Neural cell (in vitro differentiated cells): Measurements from ENCODE around the gene PP2D1. TPM values are rescaled to one million over a fixed set of nuclear protein-coding genes. Genes with fewer than 3 reads are reported as not detected.

Experiments
- H2AFZ ChIP-seq: fragments of 200-600, 300-800 bp; sonication (generic), shearing (Covaris generic); 2 replicates; pipeline ENCODE4 v1.6.0; 2014; ENCODE audit warnings: low read depth, mild to moderate bottlenecking, antibody characterized with exemption, low read length, moderate library complexity
- H3F3A ChIP-seq: fragments of 200-600 bp; shearing (Covaris generic); 2 replicates; pipeline ENCODE4 v1.6.1; 2016; ENCODE audit warnings: mild to moderate bottlenecking, moderate library complexity, mixed read lengths, antibody characterized with exemption, low read length; ENCODE audit not compliant: insufficient read depth, poor library complexity, severe bottlenecking
- H3K27ac ChIP-seq: fragments of 200-600, 300-800 bp; sonication (generic), shearing (Covaris generic); 2 replicates; pipeline ENCODE4 v1.5.1; 2014; ENCODE audit warnings: mild to moderate bottlenecking, low read length, moderate library complexity
- H3K27me3 ChIP-seq: fragments of 300-800, 200-600 bp; sonication (generic), shearing (Covaris generic); 2 replicates; pipeline ENCODE4 v1.6.0; 2014; ENCODE audit warnings: mild to moderate bottlenecking, low read depth, low read length, moderate library complexity; ENCODE audit not compliant: insufficient read depth
- H3K36me3 ChIP-seq: fragments of 300-800, 200-600 bp; sonication (generic), shearing (Covaris generic); 2 replicates; pipeline ENCODE4 v1.5.1; 2014; ENCODE audit warnings: mild to moderate bottlenecking, antibody characterized with exemption, low read length, moderate library complexity; ENCODE audit not compliant: insufficient read depth
- H3K4me2 ChIP-seq: fragments of 300-800, 200-600 bp; sonication (generic), shearing (Covaris generic); 2 replicates; pipeline ENCODE4 v1.6.0; 2014; ENCODE audit warnings: mild to moderate bottlenecking, low read length
- H3K4me3 ChIP-seq: fragments of 300-800, 200-600 bp; sonication (generic), shearing (Covaris generic); 2 replicates; pipeline ENCODE4 v1.5.1; 2014; ENCODE audit warnings: mild to moderate bottlenecking, low read length, moderate library complexity
- H3K79me2 ChIP-seq: fragments of 200-600 bp; shearing (Covaris generic); replicated peaks from 2 replicates; pipeline ENCODE4 v1.6.0; 2014; ENCODE audit warnings: mild to moderate bottlenecking, low read length, moderate library complexity; ENCODE audit not compliant: insufficient read depth
- H3K9ac ChIP-seq: fragments of 300-800, 200-600 bp; sonication (generic), shearing (Covaris generic); 2 replicates; pipeline ENCODE4 v1.6.1; 2016; ENCODE audit warnings: mild to moderate bottlenecking, low read length, mixed read lengths
- H3K9me2 ChIP-seq: fragments of 200-600 bp; shearing (Covaris generic); 2 replicates; pipeline ENCODE4 v1.6.1; 2016; ENCODE audit warnings: mild to moderate bottlenecking, low read length, mixed read lengths; ENCODE audit not compliant: insufficient read depth
- H3K9me3 ChIP-seq: fragments of 200-600, 300-800 bp; sonication (generic), shearing (Covaris generic); 2 replicates; pipeline ENCODE4 v1.6.1; 2016; ENCODE audit warnings: mild to moderate bottlenecking, mixed run types, low read length, moderate library complexity, mixed read lengths
- H4K20me1 ChIP-seq: fragments of 200-600 bp; shearing (Covaris generic); 2 replicates; pipeline ENCODE4 v1.6.1; 2016; ENCODE audit warnings: mild to moderate bottlenecking, mixed run types; ENCODE audit not compliant: insufficient read depth
- EP300 ChIP-seq: fragments of 450-650 bp; conservative IDR thresholded peaks from 2 replicates; pipeline ENCODE4 v1.6.1; 2014; ENCODE audit warnings: antibody characterized with exemption, mild to moderate bottlenecking, moderate library complexity; ENCODE audit not compliant: poor library complexity, severe bottlenecking
- EZH2 ChIP-seq: fragments of 200-600, 300-800 bp; shearing (Covaris generic), sonication (generic); IDR thresholded peaks from 2 replicates; pipeline ENCODE4 v1.6.1; 2014; ENCODE audit warnings: antibody characterized with exemption, low read length, borderline replicate concordance, mild to moderate bottlenecking; ENCODE audit not compliant: insufficient read depth, poor library complexity, severe bottlenecking
- MXI1 ChIP-seq: fragments of 450-650 bp; conservative IDR thresholded peaks from 2 replicates; pipeline ENCODE4 v1.6.1; 2014; ENCODE audit warnings: antibody characterized with exemption, mild to moderate bottlenecking; ENCODE audit not compliant: poor library complexity, severe bottlenecking
- POLR2AphosphoS5 ChIP-seq: IDR thresholded peaks from 2 replicates; pipeline ENCODE4 v1.6.1; 2012
- RAD21 ChIP-seq: fragments of 450-650 bp; conservative IDR thresholded peaks from 2 replicates; pipeline ENCODE4 v1.6.1; 2014; ENCODE audit warnings: antibody characterized with exemption, mild to moderate bottlenecking, moderate library complexity
- SMC3 ChIP-seq: fragments of 450-650 bp; conservative IDR thresholded peaks from 2 replicates; pipeline ENCODE4 v1.6.1; 2014; ENCODE audit warnings: antibody characterized with exemption, mild to moderate bottlenecking, moderate library complexity; ENCODE audit not compliant: poor library complexity
- polyA plus RNA-seq: library from polyadenylated mRNA; depleted of rRNA; stranded (reverse); fragments of >200 nt; gene quantifications from 2 replicates; pipeline ENCODE4 v1.2.3, GENCODE V29; 2014
- small RNA-seq, 3 experiments: library from RNA; depleted of rRNA; stranded (forward); fragments of <200 nt; gene quantifications; one replicate each; pipeline ENCODE3, GENCODE V24; 2012
- TF ChIP-seq, protein P1 (sequence below): fragments of 450-650 bp; IDR thresholded peaks from 2 replicates; pipeline ENCODE4 v1.5.1; 2014; ENCODE audit warnings: antibody characterized with exemption, mild to moderate bottlenecking, moderate library complexity; ENCODE audit not compliant: poor library complexity, severe bottlenecking

The PP2D1 gene
- polyA plus RNA-seq, 1 donor from 2014 or later: not detected

DNA sequence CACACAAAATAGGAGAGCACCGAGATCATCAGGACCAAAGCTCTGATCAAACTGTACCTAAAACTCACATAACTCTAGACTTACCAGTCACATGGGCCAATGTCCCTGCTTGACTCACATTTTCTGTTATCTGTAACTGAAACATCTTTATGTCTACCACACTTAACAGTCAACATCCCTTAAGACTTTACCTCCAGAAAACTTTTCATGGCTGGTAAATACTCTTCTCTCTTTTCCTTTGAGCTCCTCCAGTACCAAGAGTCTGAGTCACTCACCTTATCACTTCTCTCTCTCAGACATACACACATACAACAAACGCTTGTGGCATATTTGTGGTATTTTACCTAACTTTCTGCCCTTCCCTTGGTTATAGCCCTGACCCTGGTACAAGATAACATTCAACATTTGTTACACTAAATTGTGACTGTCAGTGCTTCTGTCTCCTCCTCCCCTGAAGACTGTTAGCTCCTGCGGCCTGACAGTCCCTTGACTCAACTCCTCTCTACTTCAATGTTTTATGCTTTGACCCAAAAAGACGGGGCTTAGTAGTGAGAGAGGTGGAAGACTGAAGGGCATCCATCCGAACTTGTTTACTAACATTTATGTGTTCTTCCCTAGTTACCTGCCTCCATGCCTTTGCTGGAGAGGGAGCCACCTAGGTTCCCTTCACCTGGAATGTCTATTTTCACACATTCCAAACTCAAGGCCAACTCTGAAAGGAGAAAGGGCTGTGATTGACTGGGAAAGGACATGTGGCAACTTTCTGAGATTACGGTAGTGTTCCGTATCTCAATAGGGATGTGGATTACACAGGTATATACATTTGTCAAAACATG is 74.4 kb downstream of the PP2D1 start:
- Histone ChIP-seq H3K79me2 (no peaks in the 10 kb centered on the region), H3K27me3 (no peaks in the 10 kb centered on the region), H3K9me3 (no peaks in the 10 kb centered on the region), H3F3A (no peaks in the 10 kb centered on the region), H3K36me3 (no peaks in the 10 kb centered on the region), H3K9me2 (no peaks in the 10 kb centered on the region), H3K9ac (no peak overlapping the region), H3K27ac (no peak overlapping the region), H2AFZ (no peak overlapping the region), H4K20me1 (no peaks in the 10 kb centered on the region), H3K4me3 (no peak overlapping the region), H3K4me2 (no peak overlapping the region)
- TF ChIP-seq RAD21 (no peak), POLR2AphosphoS5 (no peak), EP300 (no peak), SMC3 (no peak), EZH2 (no peak), MXI1 (no peak)
- TF ChIP-seq, protein P1, sequence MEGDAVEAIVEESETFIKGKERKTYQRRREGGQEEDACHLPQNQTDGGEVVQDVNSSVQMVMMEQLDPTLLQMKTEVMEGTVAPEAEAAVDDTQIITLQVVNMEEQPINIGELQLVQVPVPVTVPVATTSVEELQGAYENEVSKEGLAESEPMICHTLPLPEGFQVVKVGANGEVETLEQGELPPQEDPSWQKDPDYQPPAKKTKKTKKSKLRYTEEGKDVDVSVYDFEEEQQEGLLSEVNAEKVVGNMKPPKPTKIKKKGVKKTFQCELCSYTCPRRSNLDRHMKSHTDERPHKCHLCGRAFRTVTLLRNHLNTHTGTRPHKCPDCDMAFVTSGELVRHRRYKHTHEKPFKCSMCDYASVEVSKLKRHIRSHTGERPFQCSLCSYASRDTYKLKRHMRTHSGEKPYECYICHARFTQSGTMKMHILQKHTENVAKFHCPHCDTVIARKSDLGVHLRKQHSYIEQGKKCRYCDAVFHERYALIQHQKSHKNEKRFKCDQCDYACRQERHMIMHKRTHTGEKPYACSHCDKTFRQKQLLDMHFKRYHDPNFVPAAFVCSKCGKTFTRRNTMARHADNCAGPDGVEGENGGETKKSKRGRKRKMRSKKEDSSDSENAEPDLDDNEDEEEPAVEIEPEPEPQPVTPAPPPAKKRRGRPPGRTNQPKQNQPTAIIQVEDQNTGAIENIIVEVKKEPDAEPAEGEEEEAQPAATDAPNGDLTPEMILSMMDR: no peak

Small RNA genes lying within 50 kb of the gene (small RNA-seq; reads per million reads assigned to genes)
- 0 to 0.16 (median 0) reads per million in 3 experiments for gene RNU4-85P
- 0 reads per million in 3 experiments for gene RPL39P18

Other genes starting within 250 kb of the PP2D1 start
- 1.0 and 4.3 TPM in 2 replicates for gene EFHB, start 78.0 kb downstream of the PP2D1 start, polyA plus RNA-seq
- gene RAB5A, start 65.2 kb downstream of the PP2D1 start, polyA plus RNA-seq: 47.2 and 54.0 TPM in 2 replicates
- 14.2 and 15.6 TPM in 2 replicates for gene KAT2B, start 28.2 kb upstream of the PP2D1 start, polyA plus RNA-seq
- gene SGO1, start 173.9 kb upstream of the PP2D1 start, polyA plus RNA-seq: 0.71 and 0.92 TPM in 2 replicates